Breast epithelium (tissue), 4 donors: ENCODE data around the gene MAP3K7. TPM values are rescaled to one million over a fixed set of nuclear protein-coding genes. Genes with fewer than 3 reads are reported as not detected.

ENCODE experiments used
- DNase-seq, 2 donors: peaks; one replicate each; pipeline ENCODE4 v3.0.0-alpha.2; 2019; ENCODE audit warnings: low spot score in 2 of 2
- H3K27ac ChIP-seq, 2 donors: fragments of 200-600 bp; sonication (generic) in 1 of 2; one replicate each; pipeline ENCODE4 v1.5.1; 2016 to 2019; ENCODE audit warnings: mild to moderate bottlenecking in 1 of 2
- H3K27me3 ChIP-seq, 2 donors: fragments of 200-600 bp; sonication (generic) in 1 of 2; one replicate each; pipeline versions ENCODE4 v1.5.1 to v1.6.0; 2017 to 2019; ENCODE audit warnings: control low read depth in 1 of 2, mild to moderate bottlenecking in 1 of 2
- H3K36me3 ChIP-seq: fragments of 200-600 bp; one replicate; pipeline ENCODE4 v1.5.1; 2019
- H3K4me1 ChIP-seq, 2 donors: fragments of 200-600 bp; sonication (generic); one replicate each; pipeline ENCODE4 v1.5.1; 2016 to 2019; ENCODE audit warnings: control low read depth in 1 of 2
- H3K4me3 ChIP-seq, 3 donors: fragments of 200-600 bp; sonication (generic); 1 replicate in 2 of 3; 2 replicates in 1 of 3; pipeline ENCODE4 v1.5.1; 2016 to 2019; ENCODE audit warnings: mild to moderate bottlenecking in 3 of 3, moderate library complexity in 2 of 3
- H3K9me3 ChIP-seq, 2 donors: fragments of 200-600 bp; sonication (generic) in 1 of 2; one replicate each; pipeline ENCODE4 v1.5.1; 2016 to 2019; ENCODE audit warnings: control low read depth in 1 of 2
- CTCF ChIP-seq, 3 donors: fragments of 450-650 bp; IDR thresholded peaks; one replicate each; pipeline ENCODE4 v1.5.1; 2016 to 2017; ENCODE audit warnings: antibody characterized with exemption in 3 of 3, mild to moderate bottlenecking in 3 of 3, moderate library complexity in 3 of 3
- POLR2A ChIP-seq: fragments of 450-650 bp; IDR thresholded peaks from one replicate; pipeline ENCODE4 v1.6.1; 2016; ENCODE audit warnings: antibody characterized with exemption, mild to moderate bottlenecking, moderate library complexity
- POLR2AphosphoS5 ChIP-seq, 3 donors: sonication (generic); formaldehyde crosslinking; IDR thresholded peaks; one replicate each; pipeline ENCODE4 v1.6.1; 2017; ENCODE audit warnings: antibody characterized with exemption in 3 of 3
- intact Hi-C: fragments of 100-400 bp; cut with DNase I; formaldehyde crosslinking; loops from one replicate; pipeline ENCODE4 v1.15.1; 2023; ENCODE audit warnings: low total_unique reads
- total RNA-seq, 3 donors: library from RNA; depleted of rRNA; stranded (reverse); fragments of >200 nt; gene quantifications; one replicate each; pipeline ENCODE4 v1.1.0, GENCODE V29; 2016

Gene MAP3K7
- total RNA-seq, 3 donors from 2014 or later: 26.2 to 52.4 (median 31.1) TPM

GRCh38 chr6:90604546-90604945 is 17.7 kb upstream of the MAP3K7 start:
- intact Hi-C loops: no loop called here
- TF ChIP-seq POLR2A (no peak), CTCF (IDR thresholded peaks at IDR 0.05) (no peak), POLR2AphosphoS5 (IDR thresholded peaks at IDR 0.05) (no peak)
- no peak for DNase-seq
- H3K4me3 ChIP-seq: no peak overlapping the region
- no peaks in the 10 kb centered on the region for H3K4me1 ChIP-seq
- H3K9me3 ChIP-seq: no peaks in the 10 kb centered on the region
- no peaks in the 10 kb centered on the region for H3K36me3 ChIP-seq
- H3K27me3 ChIP-seq: no peaks in the 10 kb centered on the region
- H3K27ac ChIP-seq: no peak overlapping the region

GRCh38 chr6:90599151-90599550 is 12.3 kb upstream of the MAP3K7 start:
- no peak for TF ChIP-seq POLR2AphosphoS5 (IDR thresholded peaks at IDR 0.05)
- no peak for TF ChIP-seq POLR2A
- TF ChIP-seq CTCF (IDR thresholded peaks at IDR 0.05): no peak
- Histone ChIP-seq H3K27ac (no peak overlapping the region), H3K4me3 (no peak overlapping the region), H3K27me3 (peaks cover 0 to 6% of the 10 kb centered on the region in 2 donors), H3K9me3 (no peaks in the 10 kb centered on the region), H3K4me1 (no peaks in the 10 kb centered on the region), H3K36me3 (no peaks in the 10 kb centered on the region)
- intact Hi-C loops: no loop called here
- no peak for DNase-seq

GRCh38 chr6:90598192-90598951 is 11.5 kb upstream of the MAP3K7 start:
- intact Hi-C loops: no loop called here
- DNase-seq: no peak
- Histone ChIP-seq H3K27ac (no peak overlapping the region), H3K4me3 (no peak overlapping the region), H3K27me3 (peaks cover 0 to 6% of the 10 kb centered on the region in 2 donors), H3K9me3 (no peaks in the 10 kb centered on the region), H3K36me3 (no peaks in the 10 kb centered on the region), H3K4me1 (no peaks in the 10 kb centered on the region)
- TF ChIP-seq POLR2A: no peak
- TF ChIP-seq POLR2AphosphoS5 (IDR thresholded peaks at IDR 0.05): no peak
- TF ChIP-seq CTCF (IDR thresholded peaks at IDR 0.05): no peak

GRCh38 chr6:90596967-90597539 is 10.2 kb upstream of the MAP3K7 start:
- intact Hi-C loops: no loop called here
- no peak overlapping the region for H3K27ac ChIP-seq
- no peaks in the 10 kb centered on the region for H3K36me3 ChIP-seq
- peaks cover 0 to 6% of the 10 kb centered on the region in 2 donors for H3K27me3 ChIP-seq
- H3K4me3 ChIP-seq: no peak overlapping the region
- TF ChIP-seq POLR2AphosphoS5 (IDR thresholded peaks at IDR 0.05) (no peak), CTCF (IDR thresholded peaks at IDR 0.05) (no peak), POLR2A (no peak)
- no peak for DNase-seq
- H3K9me3 ChIP-seq: no peaks in the 10 kb centered on the region
- H3K4me1 ChIP-seq: no peaks in the 10 kb centered on the region

- Histone ChIP-seq H3K27me3 (peaks cover 0 to 6% of the 10 kb centered on the region in 2 donors), H3K36me3 (no peaks in the 10 kb centered on the region), H3K9me3 (no peaks in the 10 kb centered on the region), H3K4me3 (no peak overlapping the region), H3K4me1 (no peaks in the 10 kb centered on the region), H3K27ac (no peak overlapping the region)
- no peak for DNase-seq
- intact Hi-C loops: no loop called here
- no peak for TF ChIP-seq POLR2AphosphoS5 (IDR thresholded peaks at IDR 0.05)
- TF ChIP-seq CTCF (IDR thresholded peaks at IDR 0.05): no peak
- TF ChIP-seq POLR2A: no peak
Measured at GRCh38 chr6:90595854-90596253, 9.0 kb upstream of the MAP3K7 start.
